Transverse colon (tissue), 4 donors: ENCODE results near the gene PNRC1. TPM values are rescaled to one million over a fixed set of nuclear protein-coding genes. Genes with fewer than 3 reads are reported as not detected.
"Not testable (repeated sequence)": the region's sequence is repeated elsewhere in the genome, so short reads cannot be mapped to it uniquely, and the experiment has no call there.

Source experiments
- DNase-seq: peaks from one replicate; pipeline ENCODE4 v3.0.0-alpha.2; 2019
- H3K27ac ChIP-seq, 4 donors: fragments of 200-600 bp; sonication (generic); 2 replicates each; pipeline ENCODE4 v1.5.1; 2016 to 2018; ENCODE audit warnings: inconsistent platforms in 4 of 4
- H3K27me3 ChIP-seq: fragments of 200-600 bp; sonication (generic); 2 replicates; pipeline ENCODE4 v1.5.1; 2017; ENCODE audit warnings: inconsistent platforms
- H3K36me3 ChIP-seq, 4 donors: fragments of 200-600 bp; sonication (generic); 2 replicates each; pipeline ENCODE4 v1.5.1; 2017 to 2019; ENCODE audit warnings: inconsistent platforms in 4 of 4
- H3K4me1 ChIP-seq, 4 donors: fragments of 200-600 bp; sonication (generic); 2 replicates each; pipeline ENCODE4 v1.5.1; 2017 to 2020; ENCODE audit warnings: inconsistent platforms in 4 of 4
- H3K4me3 ChIP-seq, 4 donors: fragments of 200-600 bp; sonication (generic); 1 replicate in 1 of 4; 2 replicates in 3 of 4; pipeline versions ENCODE4 v1.5.1 to v1.6.1; 2017 to 2019; ENCODE audit warnings: inconsistent platforms in 4 of 4
- H3K9me3 ChIP-seq, 2 donors: fragments of 200-600 bp; sonication (generic); 2 replicates each; pipeline ENCODE4 v1.5.1; 2017 to 2019; ENCODE audit warnings: inconsistent platforms in 2 of 2
- EP300 ChIP-seq: sonication (generic); formaldehyde crosslinking; IDR thresholded peaks from one replicate; pipeline ENCODE4 v1.6.1; 2017; ENCODE audit warnings: antibody characterized with exemption, low read depth
- POLR2A ChIP-seq: fragments of 450-650 bp; IDR thresholded peaks from one replicate; pipeline ENCODE4 v1.6.1; 2016; ENCODE audit warnings: antibody characterized with exemption, mild to moderate bottlenecking, moderate library complexity
- POLR2AphosphoS5 ChIP-seq, 3 donors: sonication (generic); formaldehyde crosslinking; IDR thresholded peaks; one replicate each; pipeline ENCODE4 v1.6.1; 2016; ENCODE audit warnings: antibody characterized with exemption in 3 of 3
- WGBS, 2 donors: methylation state at CpG; one replicate each; pipeline ENCODE4 v1.1.5; 2018; ENCODE audit warnings: low coverage in 1 of 2; 5-methylcytosine and 5-hydroxymethylcytosine counted together
- in situ Hi-C, 4 donors: fragments of 200-750 bp; cut with MboI; loops; one replicate each; pipeline versions ENCODE4 v1.15.0 to v1.15.1; 2017; ENCODE audit warnings: low sequenced_read_pairs in 3 of 4, low pct_ligation_motif_present in 1 of 4, low pct_unique_long_range_greater_than_20kb in 1 of 4
- intact Hi-C: fragments of 100-400 bp; cut with DNase I; formaldehyde crosslinking; loops from one replicate; pipeline ENCODE4 v1.15.1; 2023; ENCODE audit warnings: low total_unique reads
- total RNA-seq, 4 donors: library from RNA; depleted of rRNA; stranded (reverse); fragments of >200 nt; gene quantifications; one replicate each; pipeline ENCODE4 v1.1.0, GENCODE V29; 2016
- TF ChIP-seq, protein P1 (sequence below), 5 experiments: fragments of 200-600 bp in 3 of 5; fragments of 450-650 bp in 2 of 5; sonication (generic) in 3 of 5; IDR thresholded peaks; 1 replicate in 2 of 5; 2 replicates in 3 of 5; pipeline ENCODE4 v1.5.1; 2016 to 2017; ENCODE audit warnings: antibody characterized with exemption in 5 of 5, inconsistent platforms in 3 of 5, mild to moderate bottlenecking in 2 of 5, moderate library complexity in 1 of 5

PNRC1 gene
- 100 to 1,000 TPM in 3 of 4 donors, 10 to 100 TPM in 1; 99.1 to 281 (median 157) TPM for total RNA-seq

DNA sequence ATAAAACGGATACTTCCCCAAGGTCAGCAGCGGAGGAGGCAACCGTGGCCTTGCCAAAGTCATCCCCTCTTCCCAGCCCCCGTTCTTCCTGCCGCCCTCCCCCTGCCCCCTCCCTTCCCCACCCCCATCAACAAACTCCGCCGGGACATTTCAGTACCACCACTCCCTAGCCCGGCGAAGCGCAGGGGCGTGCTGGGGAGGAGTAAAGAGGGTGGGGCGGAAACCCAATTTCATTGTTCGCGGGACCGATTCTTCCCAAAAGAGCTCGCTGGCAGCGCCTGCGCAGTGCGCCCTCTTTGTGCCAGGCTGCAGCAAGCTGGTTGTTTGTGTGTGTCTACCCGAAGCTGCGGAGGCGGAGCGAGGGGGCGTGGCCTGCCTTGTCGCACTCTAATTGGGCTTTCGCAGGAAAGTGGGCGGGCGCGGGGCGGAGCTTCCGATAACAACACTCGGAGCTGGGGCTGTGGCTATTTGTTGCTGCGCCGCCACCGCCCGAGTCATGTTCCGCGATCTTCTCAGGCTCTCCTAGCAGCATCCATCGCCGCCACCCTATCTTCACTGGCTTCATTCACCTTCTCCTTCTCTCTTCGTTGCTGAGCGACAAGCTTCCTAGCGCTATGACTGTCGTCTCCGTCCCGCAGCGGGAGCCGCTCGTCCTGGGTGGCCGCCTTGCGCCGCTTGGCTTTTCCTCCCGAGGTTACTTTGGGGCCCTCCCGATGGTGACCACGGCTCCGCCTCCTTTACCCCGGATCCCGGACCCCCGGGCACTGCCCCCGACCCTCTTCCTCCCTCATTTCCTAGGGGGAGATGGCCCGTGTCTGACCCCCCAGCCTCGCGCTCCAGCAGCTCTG, at the start of gene PNRC1:
TSS of gene PNRC1 (plus strand) at position 471 of the 848 bp plus-strand sequence. CDS start at position 615, 144 bp downstream.
- Histone ChIP-seq H3K4me3 (peak within 1 kb of the TSS; percentile 85 to 99 (median 96)), H3K27me3 (no peaks in the 10 kb centered on the region), H3K4me1 (peaks cover 6 to 35% (median 18%) of the 10 kb centered on the region in 4 donors), H3K27ac (peak within 1 kb of the TSS; percentile 100), H3K9me3 (no peaks in the 10 kb centered on the region), H3K36me3 (peaks cover 0 to 17% (median 7%) of the 10 kb centered on the region in 4 donors)
- DNase-seq, result peak; percentile 100
- peak; percentile 100 for TF ChIP-seq POLR2A
- TF ChIP-seq EP300, result no peak
- TF ChIP-seq, protein P1, sequence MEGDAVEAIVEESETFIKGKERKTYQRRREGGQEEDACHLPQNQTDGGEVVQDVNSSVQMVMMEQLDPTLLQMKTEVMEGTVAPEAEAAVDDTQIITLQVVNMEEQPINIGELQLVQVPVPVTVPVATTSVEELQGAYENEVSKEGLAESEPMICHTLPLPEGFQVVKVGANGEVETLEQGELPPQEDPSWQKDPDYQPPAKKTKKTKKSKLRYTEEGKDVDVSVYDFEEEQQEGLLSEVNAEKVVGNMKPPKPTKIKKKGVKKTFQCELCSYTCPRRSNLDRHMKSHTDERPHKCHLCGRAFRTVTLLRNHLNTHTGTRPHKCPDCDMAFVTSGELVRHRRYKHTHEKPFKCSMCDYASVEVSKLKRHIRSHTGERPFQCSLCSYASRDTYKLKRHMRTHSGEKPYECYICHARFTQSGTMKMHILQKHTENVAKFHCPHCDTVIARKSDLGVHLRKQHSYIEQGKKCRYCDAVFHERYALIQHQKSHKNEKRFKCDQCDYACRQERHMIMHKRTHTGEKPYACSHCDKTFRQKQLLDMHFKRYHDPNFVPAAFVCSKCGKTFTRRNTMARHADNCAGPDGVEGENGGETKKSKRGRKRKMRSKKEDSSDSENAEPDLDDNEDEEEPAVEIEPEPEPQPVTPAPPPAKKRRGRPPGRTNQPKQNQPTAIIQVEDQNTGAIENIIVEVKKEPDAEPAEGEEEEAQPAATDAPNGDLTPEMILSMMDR (IDR thresholded peaks at IDR 0.05), result no peak
- peak; percentile 100 for TF ChIP-seq POLR2AphosphoS5 (IDR thresholded peaks at IDR 0.05)
- in situ Hi-C loops, result loop anchor here in 1 of 4 donors (10.0 kb wide), 1 partner anchor 274 kb away; the partner anchor contains the start of gene UBE2J1
- intact Hi-C loops, result loop anchor here (5.0 kb wide), 1 partner anchor 43 kb away; no protein-coding TSS in a partner anchor
- WGBS, 2 donors, result 0 to 1% methylated on average over 4 to 50 of the region's 63 CpGs

DNA sequence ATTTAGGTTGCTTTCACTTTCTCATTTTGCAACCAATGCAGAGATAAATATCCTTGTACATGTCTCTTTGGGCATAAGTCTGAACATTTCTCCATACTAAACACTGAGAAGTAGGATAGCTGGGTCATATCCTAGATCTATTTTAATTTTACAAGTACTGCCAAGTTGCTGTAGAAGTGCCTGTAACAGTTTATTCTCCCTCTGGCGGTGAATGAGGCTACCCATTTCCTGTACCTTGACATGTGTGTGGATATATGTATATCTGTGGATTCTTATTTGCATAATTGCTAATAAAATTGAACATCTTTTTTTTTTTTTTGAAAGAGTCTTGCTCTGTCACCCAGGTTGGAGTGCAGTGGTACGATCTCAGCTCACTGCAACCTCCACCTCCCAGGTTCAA, 48.0 kb upstream of the PNRC1 start:
- intact Hi-C loops, result no loop called here
- Histone ChIP-seq H3K27ac (no peak overlapping the region), H3K36me3 (no peaks in the 10 kb centered on the region), H3K4me1 (peaks cover 12 to 45% (median 19%) of the 10 kb centered on the region in 4 donors), H3K4me3 (no peak overlapping the region), H3K27me3 (no peaks in the 10 kb centered on the region), H3K9me3 (peaks cover 0 to 2% of the 10 kb centered on the region in 2 donors)
- WGBS, 2 donors, result 76 to 100% methylated on average over 1 to 2 of the region's 2 CpGs
- DNase-seq, result no peak
- no peak for TF ChIP-seq POLR2A
- TF ChIP-seq, protein P1 (IDR thresholded peaks at IDR 0.05), result peak in 3 of 5 experiments; percentile 9 to 19 (median 10)
- in situ Hi-C loops, result no loop called here

GRCh38 chr6:89033461-89033860, 47.1 kb upstream of the PNRC1 start:
- H3K27ac ChIP-seq, result no peak overlapping the region
- 53 to 90% methylated on average over 1 of the region's 1 CpG for WGBS, 2 donors
- intact Hi-C loops, result no loop called here
- DNase-seq, result no peak
- in situ Hi-C loops, result no loop called here
- peaks cover 12 to 41% (median 19%) of the 10 kb centered on the region in 4 donors for H3K4me1 ChIP-seq
- H3K27me3 ChIP-seq, result no peaks in the 10 kb centered on the region
- TF ChIP-seq POLR2A, result no peak
- TF ChIP-seq POLR2AphosphoS5 (IDR thresholded peaks at IDR 0.05), result no peak
- TF ChIP-seq EP300, result no peak
- peaks cover 0 to 8% of the 10 kb centered on the region in 2 donors for H3K9me3 ChIP-seq
- H3K36me3 ChIP-seq, result no peaks in the 10 kb centered on the region
- H3K4me3 ChIP-seq, result no peak overlapping the region

GRCh38 chr6:89034116-89034515, 46.4 kb upstream of the PNRC1 start:
- H3K36me3 ChIP-seq, H3K27me3 ChIP-seq, DNase-seq, intact Hi-C loops, H3K4me3 ChIP-seq, in situ Hi-C loops, H3K9me3 ChIP-seq: not testable (repeated sequence)
- peak overlapping the region; percentile 85 to 90 (median 88) for H3K27ac ChIP-seq
- 69 to 86% methylated on average over 1 to 4 of the region's 4 CpGs for WGBS, 2 donors
- H3K4me1 ChIP-seq, result peaks cover 12 to 41% (median 19%) of the 10 kb centered on the region in 4 donors

GRCh38 chr6:89034586-89035251, 45.8 kb upstream of the PNRC1 start:
- TF ChIP-seq, protein P1 (IDR thresholded peaks at IDR 0.05), result peak in 1 of 5 experiments; percentile 5
- TF ChIP-seq POLR2A, result no peak
- no peak for TF ChIP-seq EP300
- peak in 1 of 3 donors; percentile 43 for TF ChIP-seq POLR2AphosphoS5 (IDR thresholded peaks at IDR 0.05)
- WGBS, 2 donors, result 63 to 70% methylated on average over 5 to 7 of the region's 7 CpGs
- Histone ChIP-seq H3K4me1 (peaks cover 12 to 41% (median 19%) of the 10 kb centered on the region in 4 donors), H3K27ac (peak overlapping the region; percentile 85 to 90 (median 88)), H3K4me3 (no peak overlapping the region), H3K9me3 (peaks cover 0 to 8% of the 10 kb centered on the region in 2 donors), H3K36me3 (no peaks in the 10 kb centered on the region), H3K27me3 (no peaks in the 10 kb centered on the region)
- intact Hi-C loops, result loop anchor here (5.0 kb wide), 2 partner anchors 48 to 113 kb away; partner anchors contain the start of genes PM20D2 and PNRC1
- no peak for DNase-seq
- in situ Hi-C loops, result no loop called here
